ENCODE measurements around the gene TMEM145.

Gene TMEM145

DNA sequence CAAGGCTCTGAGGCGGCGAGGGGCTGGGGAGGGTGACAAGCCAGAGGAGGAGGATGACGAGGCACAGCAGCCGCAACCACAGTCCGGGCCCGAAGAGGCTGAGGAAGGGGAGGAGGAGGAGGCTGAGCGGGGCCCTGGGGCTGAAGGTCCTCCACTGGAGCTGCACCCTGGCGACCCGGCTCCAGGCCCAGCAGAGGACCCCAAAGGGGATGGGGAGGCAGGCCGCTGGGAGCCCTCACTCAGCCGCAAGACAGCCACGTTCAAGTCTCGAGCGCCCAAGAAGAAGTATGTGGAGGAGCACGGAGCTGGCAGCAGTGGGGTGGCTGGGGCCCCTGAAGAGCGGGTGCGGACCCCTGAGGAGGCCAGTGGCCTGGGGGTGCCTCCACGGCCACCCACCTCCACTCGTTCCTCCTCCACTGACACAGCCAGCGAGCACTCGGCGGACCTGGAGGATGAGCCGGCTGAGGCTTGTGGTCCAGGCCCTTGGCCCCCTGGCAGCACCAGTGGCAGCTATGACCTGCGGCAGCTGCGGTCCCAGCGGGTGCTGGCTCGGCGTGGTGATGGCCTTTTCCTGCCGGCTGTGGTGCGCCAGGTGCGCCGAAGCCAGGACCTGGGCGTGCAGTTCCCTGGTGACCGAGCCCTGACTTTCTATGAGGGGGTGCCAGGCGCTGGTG, 41.1 kb upstream of the TMEM145 start:
- Histone ChIP-seq H3K4me3 (ENCODE audit: low read depth, low read length, poor library complexity, severe bottlenecking) (no peak overlapping the region), H4K20me1 (ENCODE audit: insufficient read depth, low read length) (no peaks in the 10 kb centered on the region), H3K9ac (ENCODE audit: low read length) (no peak overlapping the region), H3K27ac (ENCODE audit: low read depth, low read length, poor library complexity, severe bottlenecking) (peak overlapping the region; percentile 89), H3K4me2 (ENCODE audit: low read length) (no peak overlapping the region), H3K79me2 (ENCODE audit: insufficient read depth, low read length) (no peaks in the 10 kb centered on the region), H3F3A (ENCODE audit: insufficient read depth, low read length) (no peaks in the 10 kb centered on the region), H2AFZ (ENCODE audit: low read length) (no peak overlapping the region), H3K9me2 (ENCODE audit: low read depth, low read length) (no peaks in the 10 kb centered on the region), H3K36me3 (ENCODE audit: insufficient read depth, low read length) (peaks cover 4% of the 10 kb centered on the region; the same call in 1 of the 2 replicates), H3K4me1 (ENCODE audit: insufficient read depth, low read length, severe bottlenecking) (peaks cover 30% of the 10 kb centered on the region), H3K27me3 (ENCODE audit: insufficient read depth, low read length) (no peaks in the 10 kb centered on the region), H3K9me3 (ENCODE audit: low read length) (no peaks in the 10 kb centered on the region)
- TF ChIP-seq CTCF (IDR thresholded peaks at IDR 0.05; ENCODE audit: low read length) (no peak), EZH2 (IDR thresholded peaks at IDR 0.05; ENCODE audit: borderline replicate concordance, low read length) (no peak)

GRCh38 chr19:42272535-42272897, 40.6 kb upstream of the TMEM145 start:
- no peaks in the 10 kb centered on the region for H3K9me3 ChIP-seq (ENCODE audit: low read length)
- H2AFZ ChIP-seq (ENCODE audit: low read length), result no peak overlapping the region
- H3K79me2 ChIP-seq (ENCODE audit: insufficient read depth, low read length), result no peaks in the 10 kb centered on the region
- no peak overlapping the region for H3K4me3 ChIP-seq (ENCODE audit: low read depth, low read length, poor library complexity, severe bottlenecking)
- H3K9me2 ChIP-seq (ENCODE audit: low read depth, low read length), result no peaks in the 10 kb centered on the region
- TF ChIP-seq EZH2 (IDR thresholded peaks at IDR 0.05; ENCODE audit: borderline replicate concordance, low read length), result no peak
- TF ChIP-seq CTCF (IDR thresholded peaks at IDR 0.05; ENCODE audit: low read length), result no peak
- peaks cover 4% of the 10 kb centered on the region; the same call in 1 of the 2 replicates for H3K36me3 ChIP-seq (ENCODE audit: insufficient read depth, low read length)
- no peak overlapping the region for H3K9ac ChIP-seq (ENCODE audit: low read length)
- H3K27me3 ChIP-seq (ENCODE audit: insufficient read depth, low read length), result no peaks in the 10 kb centered on the region
- no peaks in the 10 kb centered on the region for H3F3A ChIP-seq (ENCODE audit: insufficient read depth, low read length)
- no peak overlapping the region for H3K4me2 ChIP-seq (ENCODE audit: low read length)
- H3K27ac ChIP-seq (ENCODE audit: low read depth, low read length, poor library complexity, severe bottlenecking), result no peak overlapping the region
- no peaks in the 10 kb centered on the region for H4K20me1 ChIP-seq (ENCODE audit: insufficient read depth, low read length)
- H3K4me1 ChIP-seq (ENCODE audit: insufficient read depth, low read length, severe bottlenecking), result peaks cover 27% of the 10 kb centered on the region

- H3K4me3 ChIP-seq (ENCODE audit: low read depth, low read length, poor library complexity, severe bottlenecking), result no peak overlapping the region
- no peaks in the 10 kb centered on the region for H3F3A ChIP-seq (ENCODE audit: insufficient read depth, low read length)
- no peaks in the 10 kb centered on the region for H3K27me3 ChIP-seq (ENCODE audit: insufficient read depth, low read length)
- no peaks in the 10 kb centered on the region for H3K9me2 ChIP-seq (ENCODE audit: low read depth, low read length)
- H3K36me3 ChIP-seq (ENCODE audit: insufficient read depth, low read length), result peaks cover 4% of the 10 kb centered on the region; the same call in 1 of the 2 replicates
- no peak overlapping the region for H3K4me2 ChIP-seq (ENCODE audit: low read length)
- no peak for TF ChIP-seq CTCF (IDR thresholded peaks at IDR 0.05; ENCODE audit: low read length)
- no peak for TF ChIP-seq EZH2 (IDR thresholded peaks at IDR 0.05; ENCODE audit: borderline replicate concordance, low read length)
- H3K4me1 ChIP-seq (ENCODE audit: insufficient read depth, low read length, severe bottlenecking), result peaks cover 22% of the 10 kb centered on the region
- H3K27ac ChIP-seq (ENCODE audit: low read depth, low read length, poor library complexity, severe bottlenecking), result no peak overlapping the region
- H2AFZ ChIP-seq (ENCODE audit: low read length), result no peak overlapping the region
- no peak overlapping the region for H3K9ac ChIP-seq (ENCODE audit: low read length)
- H3K9me3 ChIP-seq (ENCODE audit: low read length), result no peaks in the 10 kb centered on the region
- H3K79me2 ChIP-seq (ENCODE audit: insufficient read depth, low read length), result no peaks in the 10 kb centered on the region
- no peaks in the 10 kb centered on the region for H4K20me1 ChIP-seq (ENCODE audit: insufficient read depth, low read length)
These were observed 40.1 kb upstream of the TMEM145 start for GRCh38 chr19:42272989-42273406.

Data from OCI-LY1 (cell line).